Type B pancreatic cell (in vitro differentiated cells): Measurements from ENCODE around the gene RBMS3. TPM values are rescaled to one million over a fixed set of nuclear protein-coding genes. Genes with fewer than 3 reads are reported as not detected.
"Not testable (repeated sequence)": the region's sequence is repeated elsewhere in the genome, so short reads cannot be mapped to it uniquely, and the experiment has no call there.

Source experiments
- DNase-seq: peaks from one replicate; pipeline ENCODE4 v3.0.0; 2021; ENCODE audit warnings: mixed read lengths; ENCODE audit not compliant: unreplicated experiment; ENCODE audit errors: extremely low spot score
- H3K27ac Mint-ChIP-seq: 2 replicates; pipeline ENCODE4 v1.8.0; 2021; ENCODE audit warnings: mild to moderate bottlenecking, mixed read lengths
- H3K27me3 Mint-ChIP-seq: 2 replicates; pipeline ENCODE4 v1.8.0; 2021; ENCODE audit warnings: mixed read lengths
- H3K36me3 Mint-ChIP-seq: 2 replicates; pipeline ENCODE4 v1.8.0; 2021; ENCODE audit warnings: mixed read lengths
- H3K4me1 Mint-ChIP-seq: one replicate; pipeline ENCODE4 v1.8.0; 2021; ENCODE audit warnings: mixed read lengths; ENCODE audit not compliant: unreplicated experiment
- H3K4me3 Mint-ChIP-seq: 2 replicates; pipeline ENCODE4 v1.8.0; 2021; ENCODE audit warnings: mild to moderate bottlenecking, mixed read lengths
- H3K9me3 Mint-ChIP-seq: 2 replicates; pipeline ENCODE4 v1.8.0; 2021; ENCODE audit warnings: mixed read lengths
- total RNA-seq: library from RNA; stranded (reverse); gene quantifications from 2 replicates; pipeline ENCODE4 v1.2.1, GENCODE V29; 2021; ENCODE audit warnings: low replicate concordance
- TF ChIP-seq, protein P1 (sequence below): fragments of 200-600 bp; sonication (generic); conservative IDR thresholded peaks from 2 replicates; pipeline ENCODE4 v1.5.0; 2021; ENCODE audit warnings: antibody characterized with exemption, mild to moderate bottlenecking

Gene RBMS3
- total RNA-seq, 1 donor from 2014 or later, result 36.6 TPM

DNA sequence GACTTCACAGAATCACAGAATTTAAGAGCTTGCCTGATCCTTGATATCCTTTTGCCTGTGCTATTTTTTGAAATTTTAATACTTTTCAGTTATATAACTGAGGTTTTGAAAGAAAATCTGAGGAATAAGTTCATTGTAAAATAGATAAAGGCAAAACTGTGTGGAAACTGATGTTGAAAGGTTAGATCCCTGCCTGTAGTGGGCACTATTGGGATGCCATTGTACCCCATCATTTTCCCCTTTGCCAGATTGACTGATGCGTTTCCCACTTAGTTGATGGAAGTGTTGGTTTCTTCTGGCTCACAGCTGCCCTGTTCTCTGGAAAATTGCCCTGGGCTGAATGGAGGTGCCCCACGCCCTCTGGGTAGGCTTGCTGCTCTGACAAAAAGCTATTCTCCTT is 387.9 kb downstream of the RBMS3 start:
- Mint-ChIP-seq H3K9me3 (peaks cover 13% of the 10 kb centered on the region), H3K36me3 (peaks cover 16% of the 10 kb centered on the region), H3K27ac (no peak overlapping the region), H3K27me3 (no peaks in the 10 kb centered on the region), H3K4me3 (no peak overlapping the region), H3K4me1 (no peaks in the 10 kb centered on the region)
- DNase-seq, result no peak
- TF ChIP-seq, protein P1, sequence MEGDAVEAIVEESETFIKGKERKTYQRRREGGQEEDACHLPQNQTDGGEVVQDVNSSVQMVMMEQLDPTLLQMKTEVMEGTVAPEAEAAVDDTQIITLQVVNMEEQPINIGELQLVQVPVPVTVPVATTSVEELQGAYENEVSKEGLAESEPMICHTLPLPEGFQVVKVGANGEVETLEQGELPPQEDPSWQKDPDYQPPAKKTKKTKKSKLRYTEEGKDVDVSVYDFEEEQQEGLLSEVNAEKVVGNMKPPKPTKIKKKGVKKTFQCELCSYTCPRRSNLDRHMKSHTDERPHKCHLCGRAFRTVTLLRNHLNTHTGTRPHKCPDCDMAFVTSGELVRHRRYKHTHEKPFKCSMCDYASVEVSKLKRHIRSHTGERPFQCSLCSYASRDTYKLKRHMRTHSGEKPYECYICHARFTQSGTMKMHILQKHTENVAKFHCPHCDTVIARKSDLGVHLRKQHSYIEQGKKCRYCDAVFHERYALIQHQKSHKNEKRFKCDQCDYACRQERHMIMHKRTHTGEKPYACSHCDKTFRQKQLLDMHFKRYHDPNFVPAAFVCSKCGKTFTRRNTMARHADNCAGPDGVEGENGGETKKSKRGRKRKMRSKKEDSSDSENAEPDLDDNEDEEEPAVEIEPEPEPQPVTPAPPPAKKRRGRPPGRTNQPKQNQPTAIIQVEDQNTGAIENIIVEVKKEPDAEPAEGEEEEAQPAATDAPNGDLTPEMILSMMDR, result no peak

DNA sequence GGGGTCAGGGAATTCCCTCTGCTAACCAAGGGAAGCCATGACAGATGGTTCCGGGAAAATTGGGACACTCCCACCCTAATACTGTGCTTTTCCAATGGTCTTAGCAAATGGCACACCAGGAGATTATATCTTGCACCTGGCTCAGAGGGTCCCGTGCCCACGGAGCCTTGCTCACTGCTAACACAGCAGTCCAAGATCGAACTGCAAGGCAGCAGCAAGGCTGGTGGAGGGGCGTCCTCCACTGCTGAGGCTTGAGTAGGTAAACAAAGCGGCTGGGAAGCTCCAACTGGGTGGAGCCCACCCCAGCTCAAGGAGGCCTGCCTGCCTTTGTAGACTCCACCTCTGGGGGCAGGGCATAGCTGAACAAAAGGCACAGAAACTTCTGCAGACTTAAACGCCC is 389.6 kb downstream of the RBMS3 start:
- H3K4me1 Mint-ChIP-seq, H3K27me3 Mint-ChIP-seq, H3K4me3 Mint-ChIP-seq, H3K27ac Mint-ChIP-seq, DNase-seq: not testable (repeated sequence)
- Mint-ChIP-seq H3K9me3 (peaks cover 13% of the 10 kb centered on the region), H3K36me3 (peaks cover 20% of the 10 kb centered on the region)

DNA sequence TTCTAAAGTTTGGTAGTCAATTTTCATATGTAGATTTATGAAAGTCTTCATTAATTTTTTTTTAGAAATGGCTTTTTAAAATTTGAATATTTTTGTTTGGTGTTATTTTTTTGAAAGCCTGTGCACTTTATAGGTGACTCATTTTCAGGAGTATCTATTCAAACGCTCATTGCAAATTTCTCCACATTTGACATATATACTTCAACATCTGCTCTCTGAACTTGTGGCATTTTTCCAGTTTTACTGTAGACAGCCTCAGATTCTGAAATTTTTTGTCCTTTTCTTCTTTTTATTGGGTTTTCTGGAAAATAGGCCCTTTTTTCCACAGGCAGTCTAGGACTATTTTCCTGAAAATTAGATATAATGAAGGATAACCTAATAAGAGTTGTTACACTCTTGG is 396.6 kb downstream of the RBMS3 start:
- Mint-ChIP-seq H3K9me3 (no peaks in the 10 kb centered on the region), H3K36me3 (peaks cover 11% of the 10 kb centered on the region), H3K4me3 (no peak overlapping the region), H3K27ac (no peak overlapping the region), H3K27me3 (no peaks in the 10 kb centered on the region), H3K4me1 (peaks cover 13% of the 10 kb centered on the region)
- TF ChIP-seq, protein P1, result no peak
- DNase-seq, result no peak

DNA sequence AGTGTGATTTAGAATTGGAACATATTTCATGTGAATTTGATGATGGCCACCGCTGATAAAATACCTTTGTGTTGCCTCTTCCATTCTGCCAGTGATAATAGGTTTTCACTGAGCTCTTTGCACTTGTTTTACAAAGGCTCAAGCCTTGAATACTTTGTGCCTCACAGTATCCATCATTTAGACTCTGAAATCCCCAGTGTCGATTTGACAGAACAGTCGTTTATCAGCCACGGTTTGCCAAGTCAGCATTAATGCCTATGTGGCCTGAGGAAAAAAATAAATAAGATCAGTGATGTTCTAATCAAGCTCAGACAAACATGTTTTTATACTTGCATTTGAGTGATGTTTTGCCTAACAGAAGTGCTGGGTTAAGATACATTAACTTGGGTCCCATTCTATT is 399.1 kb downstream of the RBMS3 start:
- TF ChIP-seq, protein P1, result no peak
- H3K9me3 Mint-ChIP-seq, result no peaks in the 10 kb centered on the region
- H3K36me3 Mint-ChIP-seq, result peaks cover 5% of the 10 kb centered on the region
- no peak overlapping the region for H3K4me3 Mint-ChIP-seq
- H3K4me1 Mint-ChIP-seq, result peaks cover 28% of the 10 kb centered on the region
- DNase-seq, result no peak
- H3K27ac Mint-ChIP-seq, result no peak overlapping the region
- H3K27me3 Mint-ChIP-seq, result no peaks in the 10 kb centered on the region

DNA sequence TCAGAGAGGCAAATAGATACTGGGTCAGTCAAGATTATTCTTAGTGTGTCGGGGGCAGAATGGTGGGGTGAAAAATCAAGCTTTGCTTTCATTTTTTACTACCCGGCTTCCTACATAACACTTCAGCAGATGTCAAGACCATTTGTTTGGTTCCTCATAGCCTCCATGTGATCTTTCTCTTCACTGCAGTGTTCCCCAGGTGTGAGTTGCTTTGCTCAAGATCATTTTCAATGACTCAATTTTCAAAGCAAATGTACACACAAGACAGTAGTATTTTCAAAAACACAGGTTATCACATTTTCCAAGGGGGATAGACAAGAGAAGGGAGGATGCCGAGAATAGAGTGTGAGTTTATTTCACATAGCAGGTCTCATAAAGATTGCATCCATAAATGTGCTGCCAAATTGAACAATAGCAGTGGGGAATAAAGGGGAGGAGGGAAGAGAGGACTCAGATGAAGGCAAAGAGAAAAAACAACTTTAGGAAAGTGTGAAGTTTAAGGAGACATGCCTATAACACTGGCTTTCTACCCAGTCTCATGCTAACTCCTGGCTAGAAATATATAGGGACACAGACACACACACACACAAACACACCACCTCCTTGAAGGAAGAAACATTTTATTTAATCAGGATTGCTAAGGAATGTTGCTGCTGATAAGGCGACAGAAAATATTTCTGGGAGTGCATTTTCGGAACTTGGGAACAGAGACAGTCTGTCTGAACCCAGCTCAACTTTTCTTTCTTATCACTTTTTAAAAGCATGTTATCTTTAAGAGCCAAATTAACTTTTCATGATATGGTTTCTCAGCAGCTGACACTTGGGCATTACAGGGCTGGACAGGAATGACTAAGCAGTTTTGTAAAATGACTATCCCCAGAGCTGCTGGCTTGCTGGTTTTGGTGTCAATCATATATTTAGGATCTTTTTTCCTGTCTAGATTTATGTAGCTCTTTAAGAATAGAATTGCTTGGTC is 402.4 kb downstream of the RBMS3 start:
- peaks cover 3% of the 10 kb centered on the region for H3K27me3 Mint-ChIP-seq
- peaks cover 5% of the 10 kb centered on the region for H3K9me3 Mint-ChIP-seq
- H3K27ac Mint-ChIP-seq, result peak overlapping the region; percentile 24
- peak overlapping the region; percentile 6 for H3K4me3 Mint-ChIP-seq
- peaks cover 34% of the 10 kb centered on the region for H3K4me1 Mint-ChIP-seq
- TF ChIP-seq, protein P1, result no peak
- peaks cover 4% of the 10 kb centered on the region for H3K36me3 Mint-ChIP-seq
- DNase-seq, result no peak

DNA sequence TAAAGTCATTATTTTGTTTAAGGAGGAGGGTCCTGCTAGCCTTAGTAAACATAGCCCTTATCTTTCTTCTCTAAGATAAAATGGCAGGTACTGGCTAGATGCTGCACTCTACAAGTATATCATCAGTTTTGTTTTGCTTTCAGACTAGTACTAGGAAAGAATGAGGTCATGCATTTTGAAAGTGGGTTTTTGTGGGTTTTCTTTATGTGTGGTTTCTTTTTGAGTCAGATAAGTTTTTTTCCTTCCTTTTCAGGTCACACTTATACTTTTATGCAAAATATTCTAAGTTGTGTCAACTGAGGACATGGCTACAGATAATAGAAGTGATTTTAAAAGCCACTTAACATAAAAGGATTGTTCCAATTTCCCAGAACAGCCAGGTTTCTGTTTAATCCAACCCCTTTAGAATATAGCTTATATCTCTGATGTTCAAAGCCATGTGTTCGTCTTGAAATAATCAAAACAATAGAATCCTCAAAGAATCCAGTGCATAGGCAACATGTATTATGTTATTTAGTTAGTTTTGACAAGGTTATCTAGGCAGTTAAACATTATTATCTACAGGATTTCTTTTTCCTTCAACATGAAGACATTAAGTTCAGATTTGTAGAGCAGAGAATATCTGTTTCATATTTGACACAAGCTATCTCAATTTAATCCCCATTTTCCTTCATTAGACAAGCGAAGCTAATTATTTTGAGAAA is 406.2 kb downstream of the RBMS3 start:
- Mint-ChIP-seq H3K4me1 (peaks cover 33% of the 10 kb centered on the region), H3K36me3 (peaks cover 4% of the 10 kb centered on the region), H3K27me3 (peaks cover 3% of the 10 kb centered on the region), H3K27ac (peak overlapping the region; percentile 62), H3K9me3 (peaks cover 5% of the 10 kb centered on the region), H3K4me3 (peak overlapping the region; percentile 12)
- DNase-seq, result no peak
- TF ChIP-seq, protein P1, result no peak
